Measurements from ENCODE around the gene IGSF21. TPM values are rescaled to one million over a fixed set of nuclear protein-coding genes. Genes with fewer than 3 reads are reported as not detected.

The IGSF21 gene
- total RNA-seq, 1 donor from 2014 or later: not detected

DNA sequence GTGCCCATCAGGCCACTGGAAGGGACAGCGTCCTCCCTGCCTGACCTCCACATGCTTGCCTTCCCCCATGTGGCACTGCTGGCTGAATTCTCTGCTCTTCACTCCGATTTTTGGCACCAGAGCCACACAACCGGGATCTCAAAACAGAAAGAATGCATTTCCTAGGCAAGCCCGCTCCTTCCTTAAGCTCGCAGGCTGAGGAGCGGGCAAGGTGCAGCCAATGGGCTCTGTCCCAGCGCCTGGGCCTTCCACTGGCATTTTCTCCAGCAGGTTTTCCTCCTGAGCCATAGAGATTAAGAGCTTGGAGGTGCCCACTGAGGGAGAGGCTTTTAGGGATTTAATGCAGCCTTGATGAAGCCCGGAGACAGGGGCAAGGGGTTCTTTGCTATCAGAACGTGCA, 158.0 kb downstream of the IGSF21 start:
- Mint-ChIP-seq H3K4me1 (no peaks in the 10 kb centered on the region), H3K27ac (no peak overlapping the region), H3K9me3 (no peaks in the 10 kb centered on the region), H3K27me3 (ENCODE audit: low read depth) (peaks cover 66% of the 10 kb centered on the region), H3K36me3 (no peaks in the 10 kb centered on the region), H3K4me3 (no peak overlapping the region)
- DNase-seq (ENCODE audit: low spot score in 2 of 2, unreplicated experiment in 2 of 2): no peak
- TF ChIP-seq, protein P1, sequence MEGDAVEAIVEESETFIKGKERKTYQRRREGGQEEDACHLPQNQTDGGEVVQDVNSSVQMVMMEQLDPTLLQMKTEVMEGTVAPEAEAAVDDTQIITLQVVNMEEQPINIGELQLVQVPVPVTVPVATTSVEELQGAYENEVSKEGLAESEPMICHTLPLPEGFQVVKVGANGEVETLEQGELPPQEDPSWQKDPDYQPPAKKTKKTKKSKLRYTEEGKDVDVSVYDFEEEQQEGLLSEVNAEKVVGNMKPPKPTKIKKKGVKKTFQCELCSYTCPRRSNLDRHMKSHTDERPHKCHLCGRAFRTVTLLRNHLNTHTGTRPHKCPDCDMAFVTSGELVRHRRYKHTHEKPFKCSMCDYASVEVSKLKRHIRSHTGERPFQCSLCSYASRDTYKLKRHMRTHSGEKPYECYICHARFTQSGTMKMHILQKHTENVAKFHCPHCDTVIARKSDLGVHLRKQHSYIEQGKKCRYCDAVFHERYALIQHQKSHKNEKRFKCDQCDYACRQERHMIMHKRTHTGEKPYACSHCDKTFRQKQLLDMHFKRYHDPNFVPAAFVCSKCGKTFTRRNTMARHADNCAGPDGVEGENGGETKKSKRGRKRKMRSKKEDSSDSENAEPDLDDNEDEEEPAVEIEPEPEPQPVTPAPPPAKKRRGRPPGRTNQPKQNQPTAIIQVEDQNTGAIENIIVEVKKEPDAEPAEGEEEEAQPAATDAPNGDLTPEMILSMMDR (IDR thresholded peaks at IDR 0.05; ENCODE audit: unreplicated experiment): no peak

DNA sequence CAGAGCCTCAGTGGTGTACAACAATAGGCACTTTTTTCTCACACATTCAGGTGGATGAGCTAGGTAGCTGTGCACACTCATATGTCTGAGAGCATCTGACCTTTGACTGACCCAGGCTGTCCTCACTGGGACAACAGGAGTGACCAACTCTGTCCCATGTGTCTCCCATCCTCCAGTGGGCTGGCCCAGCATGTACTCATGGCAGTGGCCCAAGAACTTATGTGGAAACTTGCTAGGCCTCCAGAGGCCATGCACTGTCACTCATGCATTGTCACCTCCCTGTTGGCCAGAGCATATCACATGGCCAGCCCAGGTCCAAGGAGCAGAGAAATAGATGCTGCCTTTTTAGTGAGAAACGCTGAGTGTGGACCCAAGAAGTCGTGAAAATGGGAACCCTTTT, 158.8 kb downstream of the IGSF21 start:
- Mint-ChIP-seq H3K9me3 (no peaks in the 10 kb centered on the region), H3K36me3 (no peaks in the 10 kb centered on the region), H3K4me1 (no peaks in the 10 kb centered on the region), H3K27me3 (ENCODE audit: low read depth) (peaks cover 64% of the 10 kb centered on the region), H3K27ac (no peak overlapping the region), H3K4me3 (no peak overlapping the region)
- DNase-seq (ENCODE audit: low spot score in 2 of 2, unreplicated experiment in 2 of 2): no peak
- TF ChIP-seq, protein P1 (IDR thresholded peaks at IDR 0.05; ENCODE audit: unreplicated experiment): no peak

DNA sequence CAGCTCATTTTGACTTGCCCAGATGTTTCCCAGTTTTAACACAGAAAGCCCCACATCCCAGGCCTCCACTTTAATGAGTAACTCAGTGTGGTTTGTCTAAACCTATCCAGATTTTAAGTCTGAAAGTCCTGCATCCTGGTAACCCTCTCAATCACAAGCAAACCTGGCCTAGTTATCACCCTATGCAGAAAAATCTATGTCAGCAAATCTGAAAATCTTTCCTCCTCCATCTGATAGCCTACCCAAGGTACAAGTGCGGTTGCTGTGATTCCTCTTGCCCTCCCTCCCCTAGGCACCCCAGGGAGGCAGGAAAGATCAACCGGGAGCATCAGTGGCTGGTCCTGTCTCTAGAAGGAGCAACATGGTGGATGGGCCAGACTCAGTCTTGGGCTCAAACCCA, 163.7 kb downstream of the IGSF21 start:
- no peak overlapping the region for H3K4me3 Mint-ChIP-seq
- H3K27me3 Mint-ChIP-seq (ENCODE audit: low read depth): peaks cover 52% of the 10 kb centered on the region
- H3K27ac Mint-ChIP-seq: no peak overlapping the region
- TF ChIP-seq, protein P1 (IDR thresholded peaks at IDR 0.05; ENCODE audit: unreplicated experiment): no peak
- H3K9me3 Mint-ChIP-seq: no peaks in the 10 kb centered on the region
- DNase-seq (ENCODE audit: low spot score in 2 of 2, unreplicated experiment in 2 of 2): no peak
- no peaks in the 10 kb centered on the region for H3K4me1 Mint-ChIP-seq
- no peaks in the 10 kb centered on the region for H3K36me3 Mint-ChIP-seq

DNA sequence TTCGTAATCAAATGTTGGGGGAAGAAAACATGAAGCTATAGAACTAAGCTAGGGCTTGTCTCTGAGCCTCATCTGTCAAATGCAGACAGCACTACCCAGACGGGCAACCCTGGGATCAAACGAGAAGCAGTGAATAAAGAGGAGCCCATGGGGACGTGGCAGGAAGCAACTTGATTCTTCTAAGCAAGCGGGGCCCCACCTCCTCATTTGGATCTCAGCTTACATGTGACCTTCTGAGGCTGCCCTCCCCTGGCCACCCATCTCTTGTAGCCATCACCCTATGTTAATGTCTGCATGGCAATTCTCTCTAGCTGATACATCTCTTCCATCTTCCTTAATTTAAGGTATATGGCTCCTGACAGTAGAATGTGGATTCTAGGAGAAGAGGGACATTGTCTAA, 171.3 kb downstream of the IGSF21 start:
- peaks cover 56% of the 10 kb centered on the region for H3K27me3 Mint-ChIP-seq (ENCODE audit: low read depth)
- TF ChIP-seq, protein P1 (IDR thresholded peaks at IDR 0.05; ENCODE audit: unreplicated experiment): no peak
- H3K4me1 Mint-ChIP-seq: no peaks in the 10 kb centered on the region
- no peak overlapping the region for H3K4me3 Mint-ChIP-seq
- H3K27ac Mint-ChIP-seq: no peak overlapping the region
- H3K9me3 Mint-ChIP-seq: no peaks in the 10 kb centered on the region
- H3K36me3 Mint-ChIP-seq: no peaks in the 10 kb centered on the region
- DNase-seq (ENCODE audit: low spot score in 2 of 2, unreplicated experiment in 2 of 2): no peak

DNA sequence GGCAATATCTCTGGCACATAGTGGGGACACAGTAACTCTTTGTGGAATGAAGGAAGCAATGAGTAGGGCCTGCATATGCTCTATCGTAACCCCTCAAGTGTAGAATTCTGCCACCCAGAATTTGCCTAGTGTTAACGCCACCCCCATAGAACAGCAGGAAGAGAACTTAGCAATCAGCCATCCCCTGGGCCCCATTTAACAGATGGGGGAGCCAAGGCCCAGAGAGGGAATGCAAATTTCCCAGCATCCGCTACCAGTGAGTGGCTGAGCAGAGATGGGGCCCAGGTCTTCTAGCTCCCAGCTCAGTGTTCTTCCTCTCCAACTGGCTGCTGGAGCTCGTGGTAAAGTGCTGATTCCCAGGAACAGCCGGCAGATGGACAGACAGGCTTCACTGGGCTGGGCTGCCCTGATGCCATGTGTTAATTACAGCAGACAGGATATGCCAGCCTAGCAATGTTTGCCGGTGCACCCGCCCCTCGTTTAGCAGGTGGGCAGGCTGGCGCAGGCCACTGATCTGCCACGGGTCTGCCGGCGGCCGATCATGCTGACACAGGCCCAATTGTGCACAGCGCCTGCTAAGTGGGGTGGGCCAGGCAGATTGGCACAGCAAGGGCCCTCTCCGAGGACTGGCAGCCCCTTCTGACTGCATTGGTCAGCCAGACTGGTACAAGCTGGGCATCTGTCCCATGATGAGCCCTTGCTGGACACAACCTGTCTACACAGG, 171.9 kb downstream of the IGSF21 start:
- H3K4me1 Mint-ChIP-seq: no peaks in the 10 kb centered on the region
- TF ChIP-seq, protein P1 (IDR thresholded peaks at IDR 0.05; ENCODE audit: unreplicated experiment): no peak
- H3K27ac Mint-ChIP-seq: no peak overlapping the region
- H3K27me3 Mint-ChIP-seq (ENCODE audit: low read depth): peaks cover 59% of the 10 kb centered on the region
- no peaks in the 10 kb centered on the region for H3K9me3 Mint-ChIP-seq
- H3K36me3 Mint-ChIP-seq: no peaks in the 10 kb centered on the region
- no peak for DNase-seq (ENCODE audit: low spot score in 2 of 2, unreplicated experiment in 2 of 2)
- no peak overlapping the region for H3K4me3 Mint-ChIP-seq
